Tibial artery (tissue), 4 donors: Measurements from ENCODE around the gene SPSB4.

Source experiments
- DNase-seq, 2 donors: peaks; one replicate each; pipeline ENCODE4 v3.0.0-alpha.2; 2019
- H3K27ac ChIP-seq, 2 donors: fragments of 200-600 bp; sonication (generic) in 1 of 2; 1 replicate in 1 of 2; 2 replicates in 1 of 2; pipeline ENCODE4 v1.5.1; 2018 to 2019; ENCODE audit warnings: mild to moderate bottlenecking in 1 of 2
- H3K27me3 ChIP-seq, 2 donors: fragments of 200-600 bp; sonication (generic) in 1 of 2; one replicate each; pipeline versions ENCODE4 v1.5.1 to v1.6.0; 2016 to 2019
- H3K36me3 ChIP-seq, 3 donors: fragments of 200-600 bp; sonication (generic) in 2 of 3; one replicate each; pipeline ENCODE4 v1.5.1; 2016 to 2019; ENCODE audit warnings: mild to moderate bottlenecking in 2 of 3
- H3K4me1 ChIP-seq, 4 donors: fragments of 200-600 bp; sonication (generic) in 2 of 4; 1 replicate in 3 of 4; 2 replicates in 1 of 4; pipeline ENCODE4 v1.5.1; 2016 to 2019
- H3K4me3 ChIP-seq, 2 donors: fragments of 200-600 bp; sonication (generic) in 1 of 2; 1 replicate in 1 of 2; 2 replicates in 1 of 2; pipeline ENCODE4 v1.5.1; 2018 to 2019; ENCODE audit warnings: mild to moderate bottlenecking in 2 of 2
- H3K9me3 ChIP-seq, 3 donors: fragments of 200-600 bp; sonication (generic) in 1 of 3; one replicate each; pipeline ENCODE4 v1.5.1; 2016 to 2019
- intact Hi-C: fragments of 100-400 bp; cut with DNase I; formaldehyde crosslinking; loops from one replicate; pipeline ENCODE4 v1.15.0; 2023; ENCODE audit warnings: low total_unique reads
- TF ChIP-seq, protein P1 (sequence below), 2 experiments: fragments of 200-600 bp in 1 of 2; fragments of 450-650 bp in 1 of 2; IDR thresholded peaks; one replicate each; pipeline ENCODE4 v1.5.1; 2017 to 2019; ENCODE audit warnings: antibody characterized with exemption in 2 of 2, mild to moderate bottlenecking in 1 of 2, moderate library complexity in 1 of 2

Gene SPSB4

GRCh38 chr3:141094790-141095545 lies 43.8 kb downstream of the SPSB4 start:
- H3K27me3 ChIP-seq: no peaks in the 10 kb centered on the region
- H3K4me3 ChIP-seq: peak overlapping the region; percentile 34 to 47
- peak; percentile 73 to 80 for DNase-seq
- TF ChIP-seq, protein P1, sequence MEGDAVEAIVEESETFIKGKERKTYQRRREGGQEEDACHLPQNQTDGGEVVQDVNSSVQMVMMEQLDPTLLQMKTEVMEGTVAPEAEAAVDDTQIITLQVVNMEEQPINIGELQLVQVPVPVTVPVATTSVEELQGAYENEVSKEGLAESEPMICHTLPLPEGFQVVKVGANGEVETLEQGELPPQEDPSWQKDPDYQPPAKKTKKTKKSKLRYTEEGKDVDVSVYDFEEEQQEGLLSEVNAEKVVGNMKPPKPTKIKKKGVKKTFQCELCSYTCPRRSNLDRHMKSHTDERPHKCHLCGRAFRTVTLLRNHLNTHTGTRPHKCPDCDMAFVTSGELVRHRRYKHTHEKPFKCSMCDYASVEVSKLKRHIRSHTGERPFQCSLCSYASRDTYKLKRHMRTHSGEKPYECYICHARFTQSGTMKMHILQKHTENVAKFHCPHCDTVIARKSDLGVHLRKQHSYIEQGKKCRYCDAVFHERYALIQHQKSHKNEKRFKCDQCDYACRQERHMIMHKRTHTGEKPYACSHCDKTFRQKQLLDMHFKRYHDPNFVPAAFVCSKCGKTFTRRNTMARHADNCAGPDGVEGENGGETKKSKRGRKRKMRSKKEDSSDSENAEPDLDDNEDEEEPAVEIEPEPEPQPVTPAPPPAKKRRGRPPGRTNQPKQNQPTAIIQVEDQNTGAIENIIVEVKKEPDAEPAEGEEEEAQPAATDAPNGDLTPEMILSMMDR (IDR thresholded peaks at IDR 0.05): no peak
- H3K4me1 ChIP-seq: peaks cover 0 to 29% (median 24%) of the 10 kb centered on the region in 4 donors
- H3K9me3 ChIP-seq: no peaks in the 10 kb centered on the region
- intact Hi-C loops: no loop called here
- H3K36me3 ChIP-seq: no peaks in the 10 kb centered on the region
- peak overlapping the region; percentile 43 to 61 for H3K27ac ChIP-seq

DNA sequence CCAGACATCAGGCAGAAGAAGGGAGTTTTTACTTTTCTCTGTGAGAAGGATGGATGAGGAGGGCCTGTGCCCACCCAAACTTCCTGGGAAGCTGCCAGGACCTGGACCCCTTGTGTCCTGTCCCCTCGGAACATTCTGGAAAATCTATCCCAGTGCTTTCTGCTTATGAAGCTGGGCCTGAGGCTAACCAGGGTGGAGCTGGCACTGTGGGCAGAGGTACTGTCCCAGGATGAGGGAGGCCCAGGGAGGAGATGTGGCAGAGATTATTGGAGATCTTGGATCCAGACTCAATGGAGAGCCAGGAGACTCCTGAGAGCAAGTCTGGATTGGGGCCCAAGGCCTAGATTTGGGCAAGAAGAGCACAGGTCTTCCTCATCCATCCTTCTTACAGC lies 44.4 kb downstream of the SPSB4 start:
- H3K4me1 ChIP-seq: peaks cover 0 to 29% (median 24%) of the 10 kb centered on the region in 4 donors
- no peak for DNase-seq
- H3K9me3 ChIP-seq: no peaks in the 10 kb centered on the region
- no peaks in the 10 kb centered on the region for H3K27me3 ChIP-seq
- no peaks in the 10 kb centered on the region for H3K36me3 ChIP-seq
- TF ChIP-seq, protein P1 (IDR thresholded peaks at IDR 0.05): no peak
- peak overlapping the region in 1 of 2 donors; percentile 47 for H3K4me3 ChIP-seq
- intact Hi-C loops: no loop called here
- H3K27ac ChIP-seq: peak overlapping the region; percentile 43 to 61

DNA sequence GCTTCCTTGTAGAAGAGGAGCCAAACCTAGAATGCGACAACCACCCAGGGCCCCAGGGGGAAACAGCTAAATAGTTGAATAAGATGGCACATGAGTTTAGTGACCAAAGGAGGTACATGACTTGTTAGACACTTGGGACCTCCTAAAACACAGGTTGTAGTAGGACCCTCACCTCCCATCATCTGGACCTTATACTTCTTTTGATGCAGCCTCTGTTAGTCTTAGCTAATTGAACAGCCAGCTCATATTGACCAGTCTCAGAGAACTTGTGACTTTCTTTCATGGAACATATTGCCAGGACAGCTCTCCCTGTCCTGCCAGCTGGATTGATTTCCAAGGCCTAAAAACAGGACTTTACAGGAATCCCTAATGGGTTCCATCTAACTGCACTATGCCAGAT lies 45.0 kb downstream of the SPSB4 start:
- DNase-seq: no peak
- intact Hi-C loops: no loop called here
- no peak overlapping the region for H3K27ac ChIP-seq
- no peaks in the 10 kb centered on the region for H3K27me3 ChIP-seq
- H3K36me3 ChIP-seq: no peaks in the 10 kb centered on the region
- no peaks in the 10 kb centered on the region for H3K9me3 ChIP-seq
- no peak overlapping the region for H3K4me3 ChIP-seq
- peaks cover 0 to 29% (median 24%) of the 10 kb centered on the region in 4 donors for H3K4me1 ChIP-seq
- TF ChIP-seq, protein P1 (IDR thresholded peaks at IDR 0.05): no peak

GRCh38 chr3:141096981-141097380 lies 45.8 kb downstream of the SPSB4 start:
- Histone ChIP-seq H3K27ac (no peak overlapping the region), H3K36me3 (no peaks in the 10 kb centered on the region), H3K4me3 (no peak overlapping the region), H3K27me3 (no peaks in the 10 kb centered on the region), H3K9me3 (no peaks in the 10 kb centered on the region), H3K4me1 (peaks cover 0 to 29% (median 24%) of the 10 kb centered on the region in 4 donors)
- peak in 1 of 2 donors; percentile 42 for DNase-seq
- intact Hi-C loops: no loop called here
- TF ChIP-seq, protein P1 (IDR thresholded peaks at IDR 0.05): no peak

DNA sequence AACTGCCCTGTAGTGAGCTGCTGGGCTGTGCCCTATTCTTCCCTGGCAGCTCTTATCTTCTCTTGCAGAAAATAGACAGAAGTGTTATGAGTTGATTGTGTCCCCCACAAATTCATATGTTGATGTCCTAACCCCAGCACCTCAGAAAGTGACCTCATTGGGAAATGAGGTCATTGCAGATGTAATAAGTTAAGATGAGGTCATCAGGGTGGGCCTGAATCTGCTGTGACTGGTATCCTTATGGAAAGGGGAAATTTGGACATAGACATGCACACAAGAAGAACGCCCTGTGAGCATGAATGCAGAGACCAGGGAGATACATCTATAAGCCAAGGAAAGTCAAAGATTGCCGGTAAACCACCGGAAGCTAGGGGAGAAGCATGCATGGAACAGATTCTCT lies 49.0 kb downstream of the SPSB4 start:
- H3K9me3 ChIP-seq: no peaks in the 10 kb centered on the region
- intact Hi-C loops: loop anchor here (10.0 kb wide), 1 partner anchor 205 kb away; no protein-coding TSS in a partner anchor
- TF ChIP-seq, protein P1 (IDR thresholded peaks at IDR 0.05): no peak
- H3K27me3 ChIP-seq: no peaks in the 10 kb centered on the region
- H3K36me3 ChIP-seq: no peaks in the 10 kb centered on the region
- H3K27ac ChIP-seq: no peak overlapping the region
- H3K4me1 ChIP-seq: peaks cover 0 to 10% (median 7%) of the 10 kb centered on the region in 4 donors
- DNase-seq: no peak
- no peak overlapping the region for H3K4me3 ChIP-seq
